Skeletal muscle tissue (tissue), 4 donors: ENCODE results near the gene XRCC3. TPM values are rescaled to one million over a fixed set of nuclear protein-coding genes. Genes with fewer than 3 reads are reported as not detected.

Experiments
- H3K27ac ChIP-seq: one replicate; pipeline ENCODE4 v1.7.0; 2013; ENCODE audit warnings: mild to moderate bottlenecking, low read depth, low read length, inconsistent platforms
- H3K27me3 ChIP-seq, 3 donors: one replicate each; pipeline ENCODE4 v1.7.0; 2013; ENCODE audit warnings: low read length in 3 of 3; ENCODE audit not compliant: control insufficient read depth in 3 of 3, insufficient read depth in 3 of 3
- H3K36me3 ChIP-seq, 3 donors: one replicate each; pipeline ENCODE4 v1.7.0; 2013; ENCODE audit warnings: low read length in 3 of 3; ENCODE audit not compliant: control insufficient read depth in 3 of 3, insufficient read depth in 3 of 3
- H3K4me1 ChIP-seq, 3 donors: one replicate each; pipeline ENCODE4 v1.7.0; 2013; ENCODE audit warnings: low read length in 3 of 3, mild to moderate bottlenecking in 3 of 3; ENCODE audit not compliant: control insufficient read depth in 3 of 3, insufficient read depth in 3 of 3
- H3K4me3 ChIP-seq, 3 donors: one replicate each; pipeline ENCODE4 v1.7.0; 2013; ENCODE audit warnings: low read length in 3 of 3
- H3K9ac ChIP-seq, 3 donors: one replicate each; pipeline ENCODE4 v1.7.0; 2013; ENCODE audit warnings: low read length in 3 of 3, mild to moderate bottlenecking in 3 of 3, moderate library complexity in 2 of 3, low read depth in 1 of 3
- H3K9me3 ChIP-seq, 3 donors: one replicate each; pipeline ENCODE4 v1.7.0; 2013; ENCODE audit warnings: low read length in 3 of 3; ENCODE audit not compliant: control insufficient read depth in 3 of 3
- total RNA-seq: library from RNA; depleted of rRNA; stranded (reverse); fragments of >200 nt; gene quantifications from one replicate; pipeline ENCODE4 v1.2.3, GENCODE V29; 2014
- donor health status: Osteomylitis.

Gene XRCC3
- total RNA-seq, 1 donor from 2014 or later, result 2.1 TPM

- Histone ChIP-seq H3K27ac (no peak overlapping the region), H3K4me3 (no peak overlapping the region), H3K36me3 (peaks cover 36 to 54% (median 42%) of the 10 kb centered on the region in 3 donors), H3K9me3 (no peaks in the 10 kb centered on the region), H3K9ac (no peak overlapping the region), H3K27me3 (no peaks in the 10 kb centered on the region), H3K4me1 (peaks cover 31 to 37% (median 33%) of the 10 kb centered on the region in 3 donors)
Measured at GRCh38 chr14:103688441-103688840, 26.8 kb downstream of the XRCC3 start.

- Histone ChIP-seq H3K27me3 (no peaks in the 10 kb centered on the region), H3K36me3 (peaks cover 36 to 60% (median 47%) of the 10 kb centered on the region in 3 donors), H3K27ac (no peak overlapping the region), H3K9ac (no peak overlapping the region), H3K4me3 (no peak overlapping the region), H3K4me1 (peaks cover 26 to 30% (median 27%) of the 10 kb centered on the region in 3 donors), H3K9me3 (no peaks in the 10 kb centered on the region)
Measured at GRCh38 chr14:103687712-103688111, 27.5 kb downstream of the XRCC3 start.

- Histone ChIP-seq H3K4me3 (no peak overlapping the region), H3K27me3 (no peaks in the 10 kb centered on the region), H3K27ac (no peak overlapping the region), H3K9ac (no peak overlapping the region), H3K9me3 (no peaks in the 10 kb centered on the region), H3K4me1 (peaks cover 21 to 24% (median 24%) of the 10 kb centered on the region in 3 donors), H3K36me3 (peaks cover 33 to 59% (median 41%) of the 10 kb centered on the region in 3 donors)
Measured at GRCh38 chr14:103686831-103687485, 28.3 kb downstream of the XRCC3 start.

GRCh38 chr14:103685276-103686211 lies 29.7 kb downstream of the XRCC3 start:
- no peaks in the 10 kb centered on the region for H3K27me3 ChIP-seq
- peaks cover 41 to 65% (median 49%) of the 10 kb centered on the region in 3 donors for H3K36me3 ChIP-seq
- no peak overlapping the region for H3K4me3 ChIP-seq
- H3K4me1 ChIP-seq, result peaks cover 21 to 24% (median 23%) of the 10 kb centered on the region in 3 donors
- H3K9me3 ChIP-seq, result no peaks in the 10 kb centered on the region
- peak overlapping the region in 1 of 3 donors; percentile 43 for H3K9ac ChIP-seq
- H3K27ac ChIP-seq, result peak overlapping the region; percentile 46

GRCh38 chr14:103684871-103685270 lies 30.4 kb downstream of the XRCC3 start:
- Histone ChIP-seq H3K4me1 (peaks cover 21 to 24% (median 23%) of the 10 kb centered on the region in 3 donors), H3K36me3 (peaks cover 45 to 63% (median 49%) of the 10 kb centered on the region in 3 donors), H3K9ac (peak overlapping the region in 2 of 3 donors; percentile 34 to 43), H3K9me3 (no peaks in the 10 kb centered on the region), H3K27ac (peak overlapping the region; percentile 46), H3K4me3 (no peak overlapping the region), H3K27me3 (no peaks in the 10 kb centered on the region)

GRCh38 chr14:103684471-103684870 lies 30.8 kb downstream of the XRCC3 start:
- H3K9me3 ChIP-seq, result no peaks in the 10 kb centered on the region
- H3K4me3 ChIP-seq, result no peak overlapping the region
- H3K9ac ChIP-seq, result peak overlapping the region in 1 of 3 donors; percentile 51
- no peaks in the 10 kb centered on the region for H3K27me3 ChIP-seq
- peak overlapping the region; percentile 46 for H3K27ac ChIP-seq
- peaks cover 21 to 23% (median 21%) of the 10 kb centered on the region in 3 donors for H3K4me1 ChIP-seq
- H3K36me3 ChIP-seq, result peaks cover 48 to 64% (median 51%) of the 10 kb centered on the region in 3 donors

- Histone ChIP-seq H3K9me3 (no peaks in the 10 kb centered on the region), H3K9ac (no peak overlapping the region), H3K36me3 (peaks cover 57 to 65% (median 57%) of the 10 kb centered on the region in 3 donors), H3K27me3 (no peaks in the 10 kb centered on the region), H3K4me3 (no peak overlapping the region), H3K4me1 (peaks cover 21 to 23% (median 21%) of the 10 kb centered on the region in 3 donors), H3K27ac (no peak overlapping the region)
Measured at GRCh38 chr14:103683139-103683538, 32.1 kb downstream of the XRCC3 start.

- Histone ChIP-seq H3K27me3 (no peaks in the 10 kb centered on the region), H3K4me1 (peaks cover 16 to 19% (median 19%) of the 10 kb centered on the region in 3 donors), H3K4me3 (no peak overlapping the region), H3K36me3 (peaks cover 63 to 65% (median 63%) of the 10 kb centered on the region in 3 donors), H3K9ac (no peak overlapping the region), H3K27ac (no peak overlapping the region), H3K9me3 (no peaks in the 10 kb centered on the region)
Measured at GRCh38 chr14:103680491-103681231, 34.6 kb downstream of the XRCC3 start.

GRCh38 chr14:103679351-103679750 lies 35.9 kb downstream of the XRCC3 start:
- Histone ChIP-seq H3K4me3 (no peak overlapping the region), H3K9me3 (no peaks in the 10 kb centered on the region), H3K9ac (no peak overlapping the region), H3K27me3 (no peaks in the 10 kb centered on the region), H3K4me1 (peaks cover 3 to 6% (median 6%) of the 10 kb centered on the region in 3 donors), H3K27ac (no peak overlapping the region), H3K36me3 (peaks cover 62 to 69% (median 62%) of the 10 kb centered on the region in 3 donors)
